Endodermal cell (in vitro differentiated cells): ENCODE results near the gene PPP2R2B. TPM values are rescaled to one million over a fixed set of nuclear protein-coding genes. Genes with fewer than 3 reads are reported as not detected.

ENCODE experiments used
- DNase-seq: peaks from one replicate; pipeline ENCODE4 v3.0.0-alpha.2; 2017
- H3K27ac ChIP-seq: 2 replicates; pipeline ENCODE4 v1.5.1; 2013; ENCODE audit warnings: mild to moderate bottlenecking, low read depth, low read length, moderate library complexity
- H3K27me3 ChIP-seq: 2 replicates; pipeline ENCODE4 v1.6.1; 2013; ENCODE audit warnings: mild to moderate bottlenecking, low read length, moderate library complexity; ENCODE audit not compliant: insufficient read depth, control insufficient read depth, poor library complexity, severe bottlenecking
- H3K36me3 ChIP-seq: 2 replicates; pipeline ENCODE4 v1.7.0; 2013; ENCODE audit warnings: mild to moderate bottlenecking, low read length, moderate library complexity; ENCODE audit not compliant: control insufficient read depth, insufficient read depth
- H3K4me1 ChIP-seq: one replicate; pipeline ENCODE4 v1.7.0; 2013; ENCODE audit warnings: low read length; ENCODE audit not compliant: control insufficient read depth, insufficient read depth
- H3K4me3 ChIP-seq: 2 replicates; pipeline ENCODE4 v1.5.1; 2013; ENCODE audit warnings: mild to moderate bottlenecking, low read length, moderate library complexity
- H3K9ac ChIP-seq: 2 replicates; pipeline ENCODE4 v1.6.1; 2013; ENCODE audit warnings: mild to moderate bottlenecking, low read length, moderate library complexity; ENCODE audit not compliant: poor library complexity, severe bottlenecking; ENCODE audit errors: extremely low read depth
- H3K9me3 ChIP-seq: 2 replicates; pipeline ENCODE4 v1.6.1; 2013; ENCODE audit warnings: mild to moderate bottlenecking, low read length, moderate library complexity; ENCODE audit not compliant: control insufficient read depth
- H3K27ac Mint-ChIP-seq: 2 replicates; pipeline ENCODE4 v1.8.0; 2020; ENCODE audit warnings: mixed read lengths
- H3K27me3 Mint-ChIP-seq: 2 replicates; pipeline ENCODE4 v1.8.0; 2021; ENCODE audit warnings: mild to moderate bottlenecking, mixed read lengths; ENCODE audit not compliant: insufficient read depth
- H3K36me3 Mint-ChIP-seq: 2 replicates; pipeline ENCODE4 v1.8.0; 2020; ENCODE audit warnings: low read depth, mixed read lengths
- H3K4me1 Mint-ChIP-seq: 2 replicates; pipeline ENCODE4 v1.8.0; 2020; ENCODE audit warnings: mixed read lengths
- H3K4me3 Mint-ChIP-seq: 2 replicates; pipeline ENCODE4 v1.8.0; 2020; ENCODE audit warnings: mild to moderate bottlenecking, moderate library complexity, mixed read lengths
- H3K9me3 Mint-ChIP-seq: 2 replicates; pipeline ENCODE4 v1.8.0; 2020; ENCODE audit warnings: mild to moderate bottlenecking, mixed read lengths
- CTCF ChIP-seq: fragments of 200-600 bp; sonication (generic); conservative IDR thresholded peaks from 2 replicates; pipeline ENCODE4 v1.5.0; 2021; ENCODE audit warnings: antibody characterized with exemption, mild to moderate bottlenecking
- WGBS, 2 experiments: methylation state at CpG; one replicate each; pipeline versions ENCODE4 v1.1.5 to v1.1.7; 2013; ENCODE audit warnings: missing lambda C conversion rate in 2 of 2, mixed read lengths in 1 of 2; ENCODE audit not compliant: insufficient coverage in 1 of 2, insufficient read length in 1 of 2; 5-methylcytosine and 5-hydroxymethylcytosine counted together
- total RNA-seq, 2 donors: library from RNA; stranded (reverse); fragmentation: NEBNext Ultra II Directional in 1 of 2; extraction: Animal tissue kit (Norgen Biotek cat#: 25700) in 1 of 2; gene quantifications; 2 replicates in 1 of 2; 3 replicates in 1 of 2; pipeline ENCODE4 v1.2.1, GENCODE V29; 2021

The PPP2R2B gene
- total RNA-seq, 2 donors from 2014 or later, result 3.3 to 8.0 TPM

- peaks cover 12% of the 10 kb centered on the region for H3K4me1 Mint-ChIP-seq
- no peak overlapping the region for H3K27ac Mint-ChIP-seq
- DNase-seq, result no peak
- no peak overlapping the region for H3K4me3 Mint-ChIP-seq
- H3K36me3 ChIP-seq, result no peaks in the 10 kb centered on the region
- WGBS, 2 experiments, result 77 to 82% methylated on average over 3 of the region's 3 CpGs
- peaks cover 6% of the 10 kb centered on the region for H3K9me3 Mint-ChIP-seq
- H3K9me3 ChIP-seq, result no peaks in the 10 kb centered on the region
- H3K4me1 ChIP-seq, result no peaks in the 10 kb centered on the region
- H3K27me3 Mint-ChIP-seq, result peaks cover 4% of the 10 kb centered on the region
- no peak for TF ChIP-seq CTCF
- H3K36me3 Mint-ChIP-seq, result no peaks in the 10 kb centered on the region
- no peak overlapping the region for H3K4me3 ChIP-seq
- H3K27me3 ChIP-seq, result no peaks in the 10 kb centered on the region
- H3K27ac ChIP-seq, result no peak overlapping the region
- H3K9ac ChIP-seq, result no peak overlapping the region
These were observed 63.1 kb downstream of the PPP2R2B start for GRCh38 chr5:146815411-146815810.

GRCh38 chr5:146813346-146814157 lies 65.0 kb downstream of the PPP2R2B start:
- no peak overlapping the region for H3K4me3 Mint-ChIP-seq
- WGBS, 2 experiments, result 76 to 88% methylated on average over 5 to 10 of the region's 10 CpGs
- TF ChIP-seq CTCF, result no peak

DNA sequence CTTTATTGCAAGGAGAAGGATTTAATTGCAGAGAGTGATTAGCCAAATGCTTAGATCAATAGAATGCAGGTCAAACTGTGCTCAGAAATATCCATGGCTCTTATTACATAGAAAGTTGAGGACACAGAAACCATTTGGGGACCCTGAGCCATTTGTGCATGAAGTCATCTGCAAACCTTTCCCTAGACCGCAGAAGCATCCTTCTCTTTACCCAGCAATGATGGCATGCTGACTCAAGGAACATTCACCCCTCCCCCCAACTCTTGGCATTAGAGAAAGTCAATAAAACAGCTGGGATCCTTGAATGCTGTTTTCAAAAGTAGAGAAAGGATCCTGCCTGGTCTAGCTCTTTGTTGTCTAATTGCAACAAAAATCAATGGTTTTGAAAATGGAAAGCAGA lies 73.5 kb downstream of the PPP2R2B start:
- peaks cover 7% of the 10 kb centered on the region for H3K27me3 ChIP-seq

More at GRCh38 chr5:146813346-146814157, 65.0 kb downstream of the PPP2R2B start:
- H3K27ac Mint-ChIP-seq, result no peak overlapping the region
- no peaks in the 10 kb centered on the region for H3K9me3 ChIP-seq
- no peak overlapping the region for H3K9ac ChIP-seq
- H3K36me3 ChIP-seq, result no peaks in the 10 kb centered on the region
- H3K4me1 Mint-ChIP-seq, result peaks cover 20% of the 10 kb centered on the region
- peaks cover 11% of the 10 kb centered on the region for H3K9me3 Mint-ChIP-seq
- H3K4me3 ChIP-seq, result no peak overlapping the region
- H3K27ac ChIP-seq, result peak overlapping the region; percentile 16
- H3K4me1 ChIP-seq, result no peaks in the 10 kb centered on the region
- no peaks in the 10 kb centered on the region for H3K36me3 Mint-ChIP-seq
- peaks cover 4% of the 10 kb centered on the region for H3K27me3 Mint-ChIP-seq
- no peaks in the 10 kb centered on the region for H3K27me3 ChIP-seq
- DNase-seq, result no peak

More for the DNA sequence above, 73.5 kb downstream of the PPP2R2B start:
- Mint-ChIP-seq H3K9me3 (peaks cover 2% of the 10 kb centered on the region), H3K4me3 (no peak overlapping the region), H3K36me3 (no peaks in the 10 kb centered on the region), H3K27ac (no peak overlapping the region), H3K27me3 (no peaks in the 10 kb centered on the region), H3K4me1 (peaks cover 36% of the 10 kb centered on the region)
- Histone ChIP-seq H3K9me3 (no peaks in the 10 kb centered on the region), H3K27ac (no peak overlapping the region), H3K36me3 (no peaks in the 10 kb centered on the region), H3K4me1 (no peaks in the 10 kb centered on the region), H3K9ac (no peak overlapping the region), H3K4me3 (no peak overlapping the region)
- 64% methylated on average over 1 of the region's 1 CpG; no CpG with 5 or more reads in 1 of the 2 experiments for WGBS, 2 experiments
- DNase-seq, result no peak
- TF ChIP-seq CTCF, result no peak
